H9 (cell line): ENCODE measurements around the gene CFDP1. TPM values are rescaled to one million over a fixed set of nuclear protein-coding genes. Genes with fewer than 3 reads are reported as not detected.

Experiments used
- DNase-seq: peaks from one replicate; pipeline ENCODE4 v3.0.0-alpha.2; 2017
- H2AFZ ChIP-seq: one replicate; pipeline ENCODE4 v1.6.1; 2013; ENCODE audit warnings: mild to moderate bottlenecking, low read length, control low read depth, moderate library complexity
- H2AK5ac ChIP-seq: 2 replicates; pipeline ENCODE4 v1.6.1; 2013; ENCODE audit warnings: low read length, control low read depth, mixed read lengths; ENCODE audit not compliant: insufficient read length
- H2BK120ac ChIP-seq: one replicate; pipeline ENCODE4 v1.6.1; 2013; ENCODE audit warnings: low read depth, mild to moderate bottlenecking, low read length, control low read depth, inconsistent platforms; ENCODE audit not compliant: poor library complexity, severe bottlenecking
- H2BK12ac ChIP-seq: 2 replicates; pipeline ENCODE4 v1.6.1; 2013; ENCODE audit warnings: low read length, control low read depth, mixed read lengths, low read depth; ENCODE audit not compliant: insufficient read length
- H2BK15ac ChIP-seq: 2 replicates; pipeline ENCODE4 v1.6.1; 2013; ENCODE audit warnings: low read depth, low read length, control low read depth
- H2BK20ac ChIP-seq: one replicate; pipeline ENCODE4 v1.6.1; 2013; ENCODE audit warnings: low read depth, mild to moderate bottlenecking, low read length, control low read depth, inconsistent platforms; ENCODE audit not compliant: poor library complexity, severe bottlenecking
- H2BK5ac ChIP-seq: 2 replicates; pipeline ENCODE4 v1.6.1; 2013; ENCODE audit warnings: low read length, control low read depth, mixed read lengths; ENCODE audit not compliant: insufficient read length
- H3K14ac ChIP-seq: 2 replicates; pipeline ENCODE4 v1.6.1; 2013; ENCODE audit warnings: low read length, control low read depth; ENCODE audit not compliant: insufficient read depth
- H3K18ac ChIP-seq: 2 replicates; pipeline ENCODE4 v1.6.1; 2013; ENCODE audit warnings: low read depth, mild to moderate bottlenecking, mixed read lengths, low read length, control low read depth; ENCODE audit not compliant: insufficient read length
- H3K23ac ChIP-seq: 2 replicates; pipeline ENCODE4 v1.6.1; 2013; ENCODE audit warnings: low read length, control low read depth, mixed read lengths, low read depth; ENCODE audit not compliant: insufficient read length
- H3K23me2 ChIP-seq: 2 replicates; pipeline ENCODE4 v1.6.1; 2013; ENCODE audit warnings: low read depth, mild to moderate bottlenecking, mixed read lengths, low read length, control low read depth; ENCODE audit not compliant: insufficient read length, poor library complexity, severe bottlenecking
- H3K27ac ChIP-seq: 2 replicates; pipeline ENCODE4 v1.5.1; 2013; ENCODE audit warnings: low read length, control low read depth, mixed read lengths, low read depth; ENCODE audit not compliant: insufficient read length
- H3K27me3 ChIP-seq: 2 replicates; pipeline ENCODE4 v1.6.1; 2013; ENCODE audit warnings: low read length, control low read depth, inconsistent platforms; ENCODE audit not compliant: insufficient read depth
- H3K4ac ChIP-seq: 2 replicates; pipeline ENCODE4 v1.6.1; 2013; ENCODE audit warnings: low read depth, mild to moderate bottlenecking, control low read depth, inconsistent platforms, low read length, moderate library complexity
- H3K4me1 ChIP-seq: 2 replicates; pipeline ENCODE4 v1.6.1; 2013; ENCODE audit warnings: low read length, control low read depth, inconsistent platforms; ENCODE audit not compliant: insufficient read depth
- H3K4me2 ChIP-seq: 2 replicates; pipeline ENCODE4 v1.6.1; 2013; ENCODE audit warnings: low read length, control low read depth, mixed read lengths; ENCODE audit not compliant: insufficient read length, insufficient read depth
- H3K56ac ChIP-seq: 2 replicates; pipeline ENCODE4 v1.6.1; 2013; ENCODE audit warnings: low read depth, mild to moderate bottlenecking, mixed read lengths, low read length, control low read depth; ENCODE audit not compliant: insufficient read length
- H3K79me1 ChIP-seq: 2 replicates; pipeline ENCODE4 v1.6.1; 2013; ENCODE audit warnings: low read depth, mild to moderate bottlenecking, moderate library complexity, low read length, control low read depth, inconsistent platforms; ENCODE audit not compliant: insufficient read depth, poor library complexity, severe bottlenecking
- H3K79me2 ChIP-seq: 2 replicates; pipeline ENCODE4 v1.6.1; 2013; ENCODE audit warnings: low read length, control low read depth, inconsistent platforms; ENCODE audit not compliant: insufficient read depth
- H3K9ac ChIP-seq: 2 replicates; pipeline ENCODE4 v1.6.1; 2013; ENCODE audit warnings: low read length, control low read depth, mixed read lengths; ENCODE audit not compliant: insufficient read length; ENCODE audit errors: extremely low read depth
- H3K9me3 ChIP-seq: one replicate; pipeline ENCODE4 v1.6.1; 2013; ENCODE audit warnings: low read depth, low read length, inconsistent platforms; ENCODE audit not compliant: control insufficient read depth
- H3T11ph ChIP-seq: one replicate; pipeline ENCODE4 v1.6.1; 2013; ENCODE audit warnings: mild to moderate bottlenecking, low read length, control low read depth, inconsistent platforms
- H4K20me1 ChIP-seq: one replicate; pipeline ENCODE4 v1.6.1; 2013; ENCODE audit not compliant: control insufficient read depth, insufficient read length, insufficient read depth
- H4K5ac ChIP-seq: 2 replicates; pipeline ENCODE4 v1.6.1; 2013; ENCODE audit warnings: low read depth, mild to moderate bottlenecking, mixed read lengths, low read length, control low read depth; ENCODE audit not compliant: insufficient read length
- H4K8ac ChIP-seq: replicated peaks from 2 replicates; pipeline ENCODE4 v1.6.1; 2013; ENCODE audit warnings: low read length, control low read depth, mixed read lengths, low read depth; ENCODE audit not compliant: insufficient read length
- H4K91ac ChIP-seq: 2 replicates; pipeline ENCODE4 v1.6.1; 2013; ENCODE audit warnings: low read depth, mild to moderate bottlenecking, moderate library complexity, mixed read lengths, low read length, control low read depth; ENCODE audit not compliant: insufficient read length
- H3K27ac Mint-ChIP-seq, 3 experiments: 2 replicates in 2 of 3; 3 replicates in 1 of 3; pipeline ENCODE4 v1.8.0; 2020 to 2021; ENCODE audit warnings: mixed read lengths in 3 of 3, mild to moderate bottlenecking in 1 of 3, moderate library complexity in 1 of 3
- H3K27me3 Mint-ChIP-seq: 2 replicates; pipeline ENCODE4 v1.8.0; 2021; ENCODE audit warnings: low read depth, mild to moderate bottlenecking, moderate library complexity, mixed read lengths
- H3K36me3 Mint-ChIP-seq, 3 experiments: 2 replicates in 2 of 3; 3 replicates in 1 of 3; pipeline ENCODE4 v1.8.0; 2020 to 2021; ENCODE audit warnings: low read depth in 3 of 3, mixed read lengths in 3 of 3; ENCODE audit not compliant: insufficient read depth in 1 of 3
- H3K4me1 Mint-ChIP-seq, 2 experiments: 2 replicates each; pipeline ENCODE4 v1.8.0; 2020; ENCODE audit warnings: mixed read lengths in 2 of 2
- H3K4me3 Mint-ChIP-seq, 2 experiments: 2 replicates in 1 of 2; 3 replicates in 1 of 2; pipeline ENCODE4 v1.8.0; 2020 to 2021; ENCODE audit warnings: mild to moderate bottlenecking in 2 of 2, mixed read lengths in 2 of 2, moderate library complexity in 1 of 2
- H3K9me3 Mint-ChIP-seq, 2 experiments: 2 replicates in 1 of 2; 3 replicates in 1 of 2; pipeline ENCODE4 v1.8.0; 2020; ENCODE audit warnings: mild to moderate bottlenecking in 2 of 2, mixed read lengths in 2 of 2, moderate library complexity in 1 of 2
- WGBS: extraction: QIAGEN DNeasy Blood & Tissue Kit; methylation state at CpG from one replicate; pipeline ENCODE4 v1.1.7; 2013; ENCODE audit warnings: missing lambda C conversion rate, low lambda C conversion rate, mixed read lengths; ENCODE audit not compliant: insufficient read length; ENCODE audit errors: extremely low coverage; 5-methylcytosine and 5-hydroxymethylcytosine counted together
- total RNA-seq: library from RNA; stranded (reverse); gene quantifications from 2 replicates; pipeline ENCODE4 v1.2.1, GENCODE V29; 2021
- TF ChIP-seq, protein P1 (sequence below): fragments of 200-600 bp; sonication (generic); conservative IDR thresholded peaks from 3 replicates; pipeline ENCODE4 v1.8.0; 2021; ENCODE audit warnings: antibody characterized with exemption, mild to moderate bottlenecking

The CFDP1 gene
- total RNA-seq, 1 experiment from 2014 or later: 89.2 TPM

DNA sequence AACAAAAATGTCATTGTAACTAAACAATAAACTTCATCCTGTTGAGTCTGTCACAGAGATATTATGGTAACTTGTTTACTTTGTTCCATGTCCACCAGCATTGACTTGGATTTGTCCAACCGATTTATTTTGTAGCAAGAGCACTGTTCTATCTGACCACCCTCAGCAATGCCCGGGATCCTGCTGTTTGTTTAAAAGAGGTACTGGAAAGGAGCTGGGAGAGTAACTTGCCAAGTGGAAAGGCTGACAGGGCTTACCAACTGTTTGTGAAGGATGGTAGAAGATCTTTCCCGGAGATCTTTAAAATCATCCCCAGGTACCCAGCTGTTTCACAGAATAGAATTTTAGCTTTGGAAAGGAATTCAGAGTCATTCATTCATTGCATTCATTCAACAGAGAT, 122.8 kb downstream of the CFDP1 start:
- H3K27me3 Mint-ChIP-seq: no peaks in the 10 kb centered on the region
- peaks cover 2 to 10% (median 8%) of the 10 kb centered on the region in 3 experiments; a peak in 6 of 7 replicates for H3K36me3 Mint-ChIP-seq
- Histone ChIP-seq H4K8ac (no peak overlapping the region), H3K18ac (no peak overlapping the region), H3K27me3 (no peaks in the 10 kb centered on the region), H3K14ac (no peak overlapping the region), H3K79me2 (no peaks in the 10 kb centered on the region), H3K23ac (no peak overlapping the region), H3K9me3 (no peaks in the 10 kb centered on the region), H2AK5ac (no peak overlapping the region), H3K9ac (no peak overlapping the region), H2BK5ac (no peak overlapping the region), H3K56ac (no peak overlapping the region), H4K5ac (no peak overlapping the region), H3K4me1 (no peaks in the 10 kb centered on the region), H3K4me2 (no peak overlapping the region), H2BK15ac (no peak overlapping the region), H2BK120ac (no peak overlapping the region), H3K23me2 (no peaks in the 10 kb centered on the region), H2BK20ac (no peak overlapping the region), H4K20me1 (no peaks in the 10 kb centered on the region), H3K4ac (no peak overlapping the region), H3T11ph (no peak overlapping the region), H3K79me1 (no peaks in the 10 kb centered on the region), H2BK12ac (no peak overlapping the region), H3K27ac (no peak overlapping the region), H4K91ac (no peak overlapping the region), H2AFZ (no peak overlapping the region)
- no peak overlapping the region for H3K4me3 Mint-ChIP-seq
- no peak overlapping the region for H3K27ac Mint-ChIP-seq
- peaks cover 4 to 12% of the 10 kb centered on the region in 2 experiments; a peak in 2 of 4 replicates for H3K4me1 Mint-ChIP-seq
- H3K9me3 Mint-ChIP-seq: no peaks in the 10 kb centered on the region
- TF ChIP-seq, protein P1, sequence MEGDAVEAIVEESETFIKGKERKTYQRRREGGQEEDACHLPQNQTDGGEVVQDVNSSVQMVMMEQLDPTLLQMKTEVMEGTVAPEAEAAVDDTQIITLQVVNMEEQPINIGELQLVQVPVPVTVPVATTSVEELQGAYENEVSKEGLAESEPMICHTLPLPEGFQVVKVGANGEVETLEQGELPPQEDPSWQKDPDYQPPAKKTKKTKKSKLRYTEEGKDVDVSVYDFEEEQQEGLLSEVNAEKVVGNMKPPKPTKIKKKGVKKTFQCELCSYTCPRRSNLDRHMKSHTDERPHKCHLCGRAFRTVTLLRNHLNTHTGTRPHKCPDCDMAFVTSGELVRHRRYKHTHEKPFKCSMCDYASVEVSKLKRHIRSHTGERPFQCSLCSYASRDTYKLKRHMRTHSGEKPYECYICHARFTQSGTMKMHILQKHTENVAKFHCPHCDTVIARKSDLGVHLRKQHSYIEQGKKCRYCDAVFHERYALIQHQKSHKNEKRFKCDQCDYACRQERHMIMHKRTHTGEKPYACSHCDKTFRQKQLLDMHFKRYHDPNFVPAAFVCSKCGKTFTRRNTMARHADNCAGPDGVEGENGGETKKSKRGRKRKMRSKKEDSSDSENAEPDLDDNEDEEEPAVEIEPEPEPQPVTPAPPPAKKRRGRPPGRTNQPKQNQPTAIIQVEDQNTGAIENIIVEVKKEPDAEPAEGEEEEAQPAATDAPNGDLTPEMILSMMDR: no peak
- WGBS: no CpG with 5 or more reads among the region's 3 CpGs
- no peak for DNase-seq
